Activated CD8-positive, alpha-beta memory T cell treated with anti-CD3 and anti-CD28 coated beads, Interleukin-2, amount 50 U/mL, for 4 hours (primary cell): ENCODE data around the gene RNF123.

ENCODE experiments used
- DNase-seq: peaks from one replicate; pipeline ENCODE4 v3.0.0-alpha.2; 2020

RNF123 gene

GRCh38 chr3:49757197-49757596 lies 67.8 kb downstream of the RNF123 start:
- DNase-seq = no peak

- DNase-seq = no peak
Measured at GRCh38 chr3:49759226-49759625, 69.9 kb downstream of the RNF123 start.

DNA sequence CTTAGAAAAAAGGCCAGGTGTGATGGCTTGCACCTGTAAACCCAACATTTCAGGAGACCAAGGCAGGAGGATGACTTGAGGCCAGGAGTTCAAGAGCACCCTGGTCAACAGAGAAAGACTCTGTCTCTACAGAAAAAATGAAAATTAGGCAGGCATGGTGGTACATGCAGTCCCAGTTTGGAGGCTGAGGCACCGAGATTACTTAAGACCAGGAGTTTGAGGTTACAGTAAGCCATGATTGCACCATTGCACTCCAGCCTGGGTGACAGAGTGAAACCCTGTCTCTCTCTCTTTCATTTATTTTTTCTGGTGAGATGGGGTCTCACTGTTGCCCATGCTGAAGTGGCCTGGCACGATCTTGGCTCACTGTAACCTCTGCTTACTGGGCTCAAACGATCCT lies 72.3 kb downstream of the RNF123 start:
- DNase-seq = no peak

DNA sequence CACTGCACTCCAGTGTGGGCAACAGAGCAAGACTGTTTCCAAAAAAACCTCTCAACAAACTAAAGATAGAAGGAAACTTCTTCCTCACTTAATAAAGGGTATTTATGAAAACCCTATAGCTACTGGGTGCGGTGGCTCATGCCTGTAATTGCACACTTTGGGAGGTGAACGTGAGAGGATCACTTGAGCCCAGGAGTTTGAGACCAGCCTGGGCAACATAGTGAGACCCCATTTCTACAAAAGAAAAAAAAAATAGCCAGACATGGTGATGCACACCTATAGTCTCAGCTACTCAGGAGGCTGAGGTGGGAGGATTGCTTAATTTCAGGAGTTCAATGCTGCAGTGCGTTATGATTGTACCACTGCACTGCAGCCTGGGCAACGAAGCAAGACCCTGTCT lies 74.6 kb downstream of the RNF123 start:
- DNase-seq = no peak

DNA sequence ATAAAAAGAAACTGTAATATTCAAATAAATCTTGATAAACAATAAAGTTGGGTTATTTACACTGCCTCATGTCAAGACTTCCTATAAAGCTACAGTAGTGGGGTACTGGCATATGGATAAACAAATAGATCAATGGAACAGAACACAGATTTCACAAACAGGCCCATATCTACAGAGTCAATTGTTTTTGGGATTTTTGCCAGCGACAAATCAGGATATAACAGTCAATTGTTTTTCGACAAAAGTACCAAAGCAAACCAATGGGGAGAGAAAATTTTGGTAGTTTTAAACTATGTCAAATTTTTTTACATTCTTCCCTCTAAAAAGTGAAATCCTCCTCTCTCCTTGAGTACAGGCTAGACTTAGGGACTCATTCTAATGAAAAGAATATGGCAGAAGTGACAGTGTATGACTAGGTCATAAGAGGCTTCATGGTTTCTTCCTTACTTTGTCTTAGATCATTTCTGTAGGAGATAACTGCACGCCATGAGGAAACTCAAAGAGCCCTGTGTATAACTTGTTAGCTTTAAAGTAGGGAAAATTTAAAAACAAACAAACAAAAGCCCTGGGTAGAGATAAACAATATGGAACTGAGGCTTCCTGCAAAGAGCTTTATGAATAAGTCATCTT lies 80.0 kb downstream of the RNF123 start:
- DNase-seq = no peak

GRCh38 chr3:49769926-49770325 lies 80.6 kb downstream of the RNF123 start:
- DNase-seq = no peak
